Endothelial cell of umbilical vein (primary cell): Measurements from ENCODE around the gene HAT1. TPM values are rescaled to one million over a fixed set of nuclear protein-coding genes. Genes with fewer than 3 reads are reported as not detected.

Experiments
- BruUV-seq: library from RNA; stranded (reverse); fragments of 400-500 nt; replicated peaks from 2 replicates; lab custom pipeline; 2021; lab: Mats Ljungman, UMichigan
- CTCF ChIA-PET: fragments of 300-600, 350-600 bp; sonication (Branson Sonifier 250); formaldehyde crosslinking; loops from one replicate; lab custom pipeline; 2021; ENCODE audit warnings: antibody characterized with exemption, inconsistent platforms; lab: Charles Lee
- POLR2A ChIA-PET: fragments of 300-600, 350-600 bp; sonication (Branson Sonifier 250); formaldehyde crosslinking; loops from one replicate; lab custom pipeline; 2021; ENCODE audit warnings: antibody characterized with exemption, inconsistent platforms; lab: Charles Lee
- DNase-seq: peaks from one replicate; pipeline ENCODE4 v3.0.0-alpha.2; 2011; ENCODE audit warnings: low read depth, low spot score
- FAIRE-seq: peaks from 2 replicates; lab custom pipeline; 2011; peaks lifted over from hg19 to GRCh38; lab: Jason Lieb, UNC
- H2AFZ ChIP-seq: 2 replicates; pipeline ENCODE4 v1.6.0; 2012; ENCODE audit warnings: low read depth, low read length, control low read depth, inconsistent platforms
- H3K27ac ChIP-seq: 2 replicates; pipeline ENCODE4 v1.5.1; 2011; ENCODE audit warnings: low read depth, mild to moderate bottlenecking, control low read depth, low read length, moderate library complexity; ENCODE audit not compliant: insufficient read depth
- H3K27me3 ChIP-seq, 2 experiments: 2 replicates each; pipeline versions ENCODE4 v1.6.0 to v1.6.1; 2011; ENCODE audit warnings: low read length in 2 of 2, mixed read lengths in 1 of 2; ENCODE audit not compliant: control insufficient read depth in 2 of 2, insufficient read depth in 2 of 2
- H3K36me3 ChIP-seq, 2 experiments: 2 replicates in 1 of 2; 3 replicates in 1 of 2; pipeline ENCODE4 v1.5.1; 2011; ENCODE audit warnings: low read length in 2 of 2, mild to moderate bottlenecking in 1 of 2, moderate library complexity in 1 of 2; ENCODE audit not compliant: control insufficient read depth in 2 of 2, insufficient read depth in 2 of 2; ENCODE audit errors: extremely low read depth in 1 of 2
- H3K4me1 ChIP-seq: 3 replicates; pipeline ENCODE4 v1.5.1; 2011; ENCODE audit warnings: mild to moderate bottlenecking, low read length; ENCODE audit not compliant: control insufficient read depth, insufficient read depth; ENCODE audit errors: extremely low read depth
- H3K4me2 ChIP-seq: 2 replicates; pipeline ENCODE4 v1.6.1; 2011; ENCODE audit warnings: low read length, control low read depth, mixed read lengths; ENCODE audit not compliant: insufficient read depth
- H3K4me3 ChIP-seq, 3 experiments: fragments of 200-600 bp in 1 of 3; sonication (generic), shearing (Covaris generic) in 1 of 3; replicated peaks in 1 of 3; 2 replicates each; pipeline ENCODE4 v1.5.1; 2011 to 2016; ENCODE audit warnings: control low read depth in 3 of 3, low read length in 3 of 3, mild to moderate bottlenecking in 2 of 3, inconsistent platforms in 1 of 3, low read depth in 1 of 3, moderate library complexity in 1 of 3; ENCODE audit not compliant: insufficient read depth in 1 of 3
- H3K79me2 ChIP-seq: 2 replicates; pipeline ENCODE4 v1.6.0; 2012; ENCODE audit warnings: low read length, inconsistent platforms; ENCODE audit not compliant: control insufficient read depth, insufficient read depth
- H3K9ac ChIP-seq: replicated peaks from 2 replicates; pipeline ENCODE3; 2011; ENCODE audit warnings: low read length, control low read depth; ENCODE audit not compliant: insufficient read depth; ENCODE audit errors: extremely low read depth
- H3K9me1 ChIP-seq: replicated peaks from 3 replicates; pipeline ENCODE4 v1.6.0; 2011; ENCODE audit warnings: mild to moderate bottlenecking, low read length; ENCODE audit not compliant: control insufficient read depth, insufficient read depth; ENCODE audit errors: extremely low read depth
- H3K9me3 ChIP-seq: replicated peaks from 2 replicates; pipeline ENCODE4 v1.5.1; 2012; ENCODE audit warnings: low read length, inconsistent platforms; ENCODE audit not compliant: control insufficient read depth, insufficient read depth
- H4K20me1 ChIP-seq: replicated peaks from 2 replicates; pipeline ENCODE3; 2011; ENCODE audit warnings: mild to moderate bottlenecking, low read length; ENCODE audit not compliant: control insufficient read depth, insufficient read depth; ENCODE audit errors: extremely low read depth
- CTCF ChIP-seq, 2 donors: IDR thresholded peaks; 1 replicate in 1 of 2; 2 replicates in 1 of 2; pipeline ENCODE4 v1.5.1; 2011; ENCODE audit warnings: low read length in 2 of 2, mild to moderate bottlenecking in 2 of 2, moderate library complexity in 2 of 2, control low read depth in 1 of 2, inconsistent platforms in 1 of 2, low read depth in 1 of 2; ENCODE audit not compliant: insufficient read depth in 1 of 2; ENCODE audit errors: extremely low read depth in 1 of 2
- EZH2 ChIP-seq: IDR thresholded peaks from 2 replicates; pipeline ENCODE4 v1.6.1; 2012; ENCODE audit warnings: borderline replicate concordance, low read depth, mild to moderate bottlenecking, moderate library complexity, low read length, inconsistent platforms; ENCODE audit not compliant: severe bottlenecking
- FOS ChIP-seq: IDR thresholded peaks from 2 replicates; pipeline ENCODE4 v1.6.1; 2011; ENCODE audit warnings: mild to moderate bottlenecking, low read length, moderate library complexity, borderline replicate concordance; ENCODE audit not compliant: insufficient read depth
- GATA2 ChIP-seq: IDR thresholded peaks from 2 replicates; pipeline ENCODE4 v1.7.0; 2011; ENCODE audit warnings: low read depth, mild to moderate bottlenecking, moderate library complexity, mixed read lengths, low read length; ENCODE audit not compliant: insufficient read length, insufficient read depth
- JUN ChIP-seq: IDR thresholded peaks from 2 replicates; pipeline ENCODE4 v1.6.1; 2011; ENCODE audit warnings: borderline replicate concordance, low read depth; ENCODE audit not compliant: insufficient read length, insufficient read depth
- MAX ChIP-seq: IDR thresholded peaks from 2 replicates; pipeline ENCODE4 v1.6.1; 2011; ENCODE audit not compliant: insufficient read depth, insufficient read length
- POLR2A ChIP-seq: IDR thresholded peaks from 2 replicates; pipeline ENCODE4 v1.6.1; 2012; ENCODE audit warnings: low read depth, mild to moderate bottlenecking, control low read depth, low read length
- POLR2AphosphoS5 ChIP-seq: IDR thresholded peaks from 2 replicates; pipeline ENCODE4 v1.6.1; 2012; ENCODE audit warnings: low read depth, mild to moderate bottlenecking, control low read depth, low read length, moderate library complexity; ENCODE audit not compliant: insufficient read depth
- dilution Hi-C: fragments of 300-500 bp; cut with MboI; formaldehyde crosslinking; loops from one replicate; pipeline ENCODE4 v1.15.0; 2019; ENCODE audit warnings: low sequenced_read_pairs; ENCODE audit not compliant: extremely low pct_ligation_motif_present
- intact Hi-C: fragments of 100-400 bp; cut with micrococcal nuclease; formaldehyde crosslinking; loops from one replicate; pipeline ENCODE4 v1.10.0; 2022
- polyA plus RNA-seq, 4 experiments: library from polyadenylated mRNA; depleted of rRNA in 3 of 4; stranded (reverse) in 3 of 4; unstranded in 1 of 4; fragments of >200 nt; gene quantifications; 2 replicates each; pipeline versions ENCODE4 v1.2.1 to v1.2.3, GENCODE V29; 2011 to 2012; ENCODE audit warnings: missing spikeins in 1 of 4
- total RNA-seq: library from RNA; stranded (reverse); gene quantifications from 2 replicates; pipeline ENCODE4 v1.2.3, GENCODE V29; 2021

The HAT1 gene
- total and polyA plus RNA-seq, 2 donors (not counting 3 experiments of a cell fraction or from before 2014, with no cell fraction given), result 27.4 to 50.3 TPM

- Histone ChIP-seq H3K79me2 (peaks cover 1% of the 10 kb centered on the region), H3K27ac (no peak overlapping the region), H3K9ac (no peak overlapping the region), H3K4me3 (no peak overlapping the region), H3K36me3 (peaks cover 0 to 12% of the 10 kb centered on the region in 2 experiments), H4K20me1 (no peaks in the 10 kb centered on the region), H3K9me1 (no peaks in the 10 kb centered on the region), H2AFZ (no peak overlapping the region), H3K4me2 (no peak overlapping the region), H3K4me1 (no peaks in the 10 kb centered on the region), H3K27me3 (no peaks in the 10 kb centered on the region), H3K9me3 (no peaks in the 10 kb centered on the region)
- intact Hi-C loops (no loop called here), dilution Hi-C loops (no loop called here)
- no peak for DNase-seq
- CTCF ChIA-PET, result no interaction called here
- POLR2A ChIA-PET, result no interaction called here
- BruUV-seq, result no TSS peak
- FAIRE-seq, result no peak
- no peak for TF ChIP-seq EZH2
- no peak for TF ChIP-seq MAX
- TF ChIP-seq JUN, result no peak
- TF ChIP-seq POLR2A, result no peak
- no peak for TF ChIP-seq GATA2
- no peak for TF ChIP-seq FOS
These were observed 43.0 kb downstream of the HAT1 start for GRCh38 chr2:171965238-171965637.

- H3K27ac ChIP-seq, result no peak overlapping the region
- peaks cover 1% of the 10 kb centered on the region for H3K79me2 ChIP-seq
- H3K9me1 ChIP-seq, result no peaks in the 10 kb centered on the region
- ChIA-PET POLR2A (no interaction called here), CTCF (no interaction called here)
- H3K4me1 ChIP-seq, result no peaks in the 10 kb centered on the region
- no peak for DNase-seq
- no peak for FAIRE-seq
- H3K4me3 ChIP-seq, result no peak overlapping the region
- intact Hi-C loops (no loop called here), dilution Hi-C loops (no loop called here)
- TF ChIP-seq CTCF (IDR thresholded peaks at IDR 0.05; ENCODE audit: extremely low read depth in 1 of 2, insufficient read depth in 1 of 2, low read depth in 1 of 2, low read length in 2 of 2) (no peak), FOS (no peak), JUN (no peak), POLR2AphosphoS5 (no peak), EZH2 (no peak), POLR2A (no peak)
- no peak overlapping the region for H3K9ac ChIP-seq
- no TSS peak for BruUV-seq
- H3K36me3 ChIP-seq, result peaks cover 0 to 12% of the 10 kb centered on the region in 2 experiments
- no peak overlapping the region for H3K4me2 ChIP-seq
- H2AFZ ChIP-seq, result no peak overlapping the region
- no peaks in the 10 kb centered on the region for H3K9me3 ChIP-seq
- H4K20me1 ChIP-seq, result no peaks in the 10 kb centered on the region
- H3K27me3 ChIP-seq, result no peaks in the 10 kb centered on the region
These were observed 43.4 kb downstream of the HAT1 start for GRCh38 chr2:171965661-171966060.
